ENCODE data around the gene HK1.
"Not testable (repeated sequence)": the region's sequence is repeated elsewhere in the genome, so short reads cannot be mapped to it uniquely, and the experiment has no call there.

Gene HK1

DNA sequence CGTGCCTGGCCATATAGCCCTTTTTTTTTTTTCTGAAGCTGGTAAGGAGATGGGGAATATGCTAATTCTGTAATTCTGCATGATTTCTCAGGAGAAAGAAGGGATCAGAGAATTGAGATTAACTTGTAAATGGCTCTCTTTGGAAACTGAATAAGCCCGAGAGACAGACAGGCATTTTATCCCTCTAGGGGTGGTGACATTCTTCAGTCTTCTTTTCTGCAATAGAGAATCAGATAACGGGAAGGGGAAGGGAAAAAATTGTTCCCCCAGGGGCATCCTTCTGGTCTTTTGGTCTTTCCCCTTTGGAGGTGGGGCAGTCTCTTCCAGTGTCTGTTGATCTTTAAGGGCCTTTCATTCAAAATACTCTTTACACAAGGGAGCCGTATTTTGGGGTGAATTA lies 34.2 kb downstream of the HK1 start:
- DNase-seq, result no peak

DNA sequence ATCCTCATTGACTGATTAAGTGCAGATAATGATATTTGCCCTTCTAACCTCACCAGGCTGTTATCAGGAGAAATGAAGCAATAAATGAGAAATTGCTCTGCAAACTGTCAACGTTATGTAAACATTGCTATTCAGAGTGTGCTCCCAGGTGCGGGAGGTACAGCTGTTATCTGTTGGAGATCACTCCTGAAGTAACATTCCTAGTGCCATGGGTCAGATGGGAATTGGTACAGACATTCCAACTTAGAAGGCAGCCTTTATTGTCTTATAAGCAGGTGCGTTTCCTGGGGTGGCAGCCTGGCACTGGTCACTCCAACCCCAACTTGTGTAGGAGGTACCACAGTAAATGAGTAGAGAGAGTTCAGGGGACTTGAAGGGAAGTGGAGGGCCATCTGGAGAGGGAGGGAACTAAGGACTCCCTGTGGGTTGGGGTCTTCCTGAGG lies 36.8 kb downstream of the HK1 start:
- DNase-seq, result no peak

DNA sequence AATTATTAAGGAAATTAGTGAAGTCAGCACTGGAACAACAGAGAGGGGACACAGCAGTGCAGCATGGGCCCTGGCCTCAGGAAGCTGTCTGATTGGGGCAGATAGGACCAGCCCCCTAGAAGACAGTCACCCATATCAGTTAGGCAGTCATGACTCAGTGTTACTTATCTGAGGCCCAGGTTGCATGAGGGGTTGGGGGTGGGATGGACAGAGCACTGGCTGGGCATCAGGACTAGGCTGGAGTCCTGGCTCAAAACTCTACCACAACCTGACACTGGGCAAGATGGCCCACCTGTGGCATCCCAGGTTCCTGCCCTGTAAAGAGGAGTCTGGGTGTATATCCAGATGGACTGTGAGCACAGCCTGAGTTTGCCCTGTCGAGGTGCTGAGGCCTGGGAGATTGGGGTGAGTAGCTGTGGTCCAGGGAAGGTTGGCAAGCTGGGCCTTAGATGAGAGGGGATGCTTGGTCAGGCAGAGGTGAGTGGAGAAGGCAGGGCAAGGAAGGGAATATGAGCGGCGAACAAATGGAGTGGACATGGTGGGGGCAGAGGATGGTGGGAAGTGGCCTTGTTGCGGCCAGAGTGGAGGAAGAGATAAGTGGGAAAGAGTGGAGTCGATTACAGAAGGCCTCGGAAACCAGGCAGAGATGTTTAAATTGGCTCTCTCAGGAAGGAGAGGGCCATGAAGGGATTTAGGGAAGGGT lies 37.5 kb downstream of the HK1 start:
- no peak for DNase-seq

DNA sequence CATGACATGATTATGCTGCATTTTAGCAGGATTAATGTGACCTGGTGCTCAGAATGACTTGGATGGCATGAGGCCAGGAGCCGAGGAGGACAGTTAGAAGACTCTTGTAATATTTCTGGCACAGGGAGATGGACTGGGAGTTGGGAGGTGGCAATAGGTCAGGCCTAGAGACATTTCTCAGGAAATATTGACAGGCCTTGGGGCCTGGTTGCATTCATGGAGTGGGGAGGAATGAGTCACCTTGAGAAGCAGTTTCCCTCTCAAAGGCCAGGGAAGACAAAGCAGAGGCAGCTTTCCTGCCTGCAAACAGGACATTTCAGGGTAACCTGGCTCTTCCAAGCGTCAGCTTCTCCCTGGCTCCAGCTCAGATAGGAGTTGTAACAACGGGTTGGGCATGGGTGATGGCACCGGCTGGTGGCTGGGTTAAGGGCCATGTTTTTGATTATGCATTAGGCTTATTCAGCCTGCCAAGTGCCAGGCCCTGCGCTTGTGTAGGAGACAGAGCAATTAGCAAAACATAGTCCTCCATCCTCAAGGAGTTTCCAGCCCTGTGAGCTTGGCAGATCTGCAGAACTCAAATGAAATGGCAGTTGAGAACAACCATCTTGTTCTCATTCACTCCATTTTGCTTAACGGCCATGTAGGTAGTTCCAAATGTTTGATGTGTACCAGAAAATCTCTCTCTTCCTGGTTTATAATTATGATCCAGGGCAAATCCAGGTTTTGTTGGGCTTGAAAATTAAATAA lies 38.2 kb downstream of the HK1 start:
- no peak for DNase-seq

DNA sequence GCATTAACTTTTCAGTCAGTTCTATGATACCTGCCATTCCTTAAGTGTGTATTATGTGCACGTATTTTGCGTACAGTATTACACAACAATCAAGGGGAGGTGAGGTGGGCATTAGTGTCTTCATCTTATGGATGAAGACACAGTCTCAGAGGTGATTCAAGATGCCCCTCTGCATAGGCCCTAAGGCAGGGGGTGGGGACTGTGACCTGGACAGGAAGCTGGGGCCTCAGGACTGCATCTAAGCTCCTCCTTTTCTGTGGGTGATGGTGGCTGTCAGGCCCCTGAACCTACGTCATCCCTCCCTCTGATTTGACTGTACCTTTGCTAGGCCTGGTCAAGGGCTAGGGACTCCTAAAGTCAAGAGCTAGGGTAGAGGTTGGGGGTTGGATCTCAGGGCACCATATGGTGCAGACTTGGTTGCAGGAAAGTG lies 38.9 kb downstream of the HK1 start:
- no peak for DNase-seq

DNA sequence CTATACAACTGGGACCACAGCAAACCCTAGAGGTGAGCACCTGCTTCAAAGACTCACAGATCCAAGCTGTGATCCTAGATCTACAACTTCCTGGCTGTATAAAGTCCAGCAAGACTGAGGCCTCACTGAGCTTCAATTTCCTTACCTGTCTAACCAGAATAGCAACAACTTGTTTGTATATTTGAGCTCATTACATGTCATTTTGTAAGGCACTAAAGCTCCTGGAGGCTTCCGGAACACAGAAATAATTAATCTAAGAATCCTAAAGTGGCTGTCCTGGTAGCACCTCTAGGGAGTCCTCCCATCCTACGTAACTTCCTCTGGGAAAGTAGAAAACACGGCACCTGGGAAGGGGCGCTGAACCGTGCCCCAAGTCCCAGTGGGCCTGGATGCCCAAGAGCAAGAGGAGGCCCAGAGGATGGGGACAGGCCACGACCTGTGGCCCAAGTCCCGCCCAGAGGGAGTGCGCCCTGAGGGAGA lies 39.4 kb downstream of the HK1 start:
- DNase-seq, result no peak

DNA sequence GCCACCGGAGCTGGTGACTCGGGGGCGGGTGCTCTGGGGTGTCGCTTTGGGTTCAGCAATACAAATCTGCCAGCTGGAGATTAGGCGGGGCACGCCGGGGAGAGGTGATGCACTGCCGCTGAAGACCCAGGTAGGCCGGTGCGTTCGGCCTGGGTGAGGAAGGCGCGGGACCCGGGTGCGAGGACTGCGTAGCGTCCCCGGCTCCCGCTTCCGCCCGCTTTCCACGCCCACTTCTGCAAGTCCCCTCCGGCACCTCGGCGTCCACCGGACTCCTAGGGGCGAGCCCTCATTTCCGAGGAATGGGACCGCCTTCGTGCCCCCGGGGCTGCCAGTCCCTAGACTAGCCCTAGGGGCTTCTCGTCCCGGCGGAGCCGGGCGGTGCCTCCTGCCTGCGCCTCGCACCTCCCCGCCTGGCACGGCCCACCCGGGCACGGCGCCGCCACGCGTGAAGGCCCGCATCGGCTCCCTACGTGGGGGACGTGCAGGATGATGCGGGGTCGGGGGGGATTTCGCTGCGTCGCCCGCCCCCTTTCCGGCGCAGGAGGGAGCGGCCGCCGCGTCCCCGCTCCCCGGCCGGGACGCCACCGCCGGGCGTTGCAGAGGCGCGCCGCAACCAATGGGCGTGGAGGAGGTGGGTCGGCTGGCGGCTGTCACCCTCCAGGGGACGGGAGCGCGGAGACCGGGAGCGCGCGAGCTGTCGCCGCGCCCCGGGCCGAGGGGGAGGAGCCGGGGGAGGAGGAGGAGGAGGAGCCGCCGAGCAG lies 40.0 kb downstream of the HK1 start:
- DNase-seq, result peak; percentile 87

DNA sequence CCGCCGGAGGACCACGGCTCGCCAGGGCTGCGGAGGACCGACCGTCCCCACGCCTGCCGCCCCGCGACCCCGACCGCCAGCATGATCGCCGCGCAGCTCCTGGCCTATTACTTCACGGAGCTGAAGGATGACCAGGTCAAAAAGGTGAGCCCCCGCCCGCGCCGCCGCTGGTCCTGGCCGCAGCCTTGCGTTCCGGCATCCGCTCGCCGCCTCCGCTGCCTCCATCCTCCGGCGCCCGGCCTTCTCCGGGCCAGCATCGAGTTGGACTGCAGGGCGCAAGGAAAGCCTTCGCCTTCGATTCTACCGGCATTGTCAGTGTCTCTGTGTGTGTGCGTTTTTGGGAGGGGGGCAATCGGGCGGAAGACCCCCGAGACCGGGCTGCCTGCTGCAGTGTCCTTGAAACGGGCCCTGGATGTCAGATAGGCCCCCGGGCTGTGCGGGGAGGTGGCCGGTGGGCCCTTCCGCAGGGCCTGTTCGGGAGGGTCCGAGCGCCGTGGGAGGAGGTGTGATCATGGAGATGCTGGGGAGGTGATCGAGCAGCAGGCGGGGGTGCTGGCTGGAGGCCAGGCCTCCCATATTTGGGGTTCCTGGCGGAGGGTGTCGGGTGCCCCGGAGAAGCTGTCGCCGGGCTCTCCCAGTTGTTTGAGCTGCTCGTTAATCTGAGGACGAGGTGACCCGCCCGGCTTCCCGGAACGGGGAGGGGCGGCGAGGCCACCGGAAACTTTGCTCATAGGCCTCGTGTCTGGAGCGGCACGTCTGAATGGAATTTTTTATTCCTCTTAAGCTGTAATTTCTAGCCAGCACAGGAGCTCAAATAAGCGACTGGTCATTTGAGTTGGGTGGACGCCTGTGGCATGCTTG lies 40.8 kb downstream of the HK1 start:
- DNase-seq, result peak; percentile 74

DNA sequence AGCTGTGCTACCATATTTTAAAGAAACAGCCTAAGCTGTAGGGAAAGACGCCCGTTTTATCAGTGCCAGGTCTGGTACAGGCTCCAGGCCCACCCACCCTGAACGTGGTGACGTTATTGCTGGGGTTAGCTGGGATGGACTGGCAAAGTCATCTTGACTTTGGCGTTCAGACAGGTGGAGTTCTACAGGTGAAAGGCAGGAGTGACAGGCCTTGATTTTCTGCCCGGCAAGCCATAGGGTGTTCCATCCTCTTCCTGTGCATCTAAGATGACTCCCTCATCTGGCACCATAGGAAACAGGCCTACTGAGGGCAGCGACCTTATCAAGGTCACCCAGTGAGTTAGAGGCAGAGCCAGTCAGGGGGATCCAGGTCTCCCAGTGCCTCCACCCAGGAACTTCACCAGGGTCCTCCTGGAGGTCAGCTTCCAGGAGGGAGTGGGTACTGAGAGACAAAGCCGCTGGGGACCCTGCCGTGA lies 41.6 kb downstream of the HK1 start:
- no peak for DNase-seq

DNA sequence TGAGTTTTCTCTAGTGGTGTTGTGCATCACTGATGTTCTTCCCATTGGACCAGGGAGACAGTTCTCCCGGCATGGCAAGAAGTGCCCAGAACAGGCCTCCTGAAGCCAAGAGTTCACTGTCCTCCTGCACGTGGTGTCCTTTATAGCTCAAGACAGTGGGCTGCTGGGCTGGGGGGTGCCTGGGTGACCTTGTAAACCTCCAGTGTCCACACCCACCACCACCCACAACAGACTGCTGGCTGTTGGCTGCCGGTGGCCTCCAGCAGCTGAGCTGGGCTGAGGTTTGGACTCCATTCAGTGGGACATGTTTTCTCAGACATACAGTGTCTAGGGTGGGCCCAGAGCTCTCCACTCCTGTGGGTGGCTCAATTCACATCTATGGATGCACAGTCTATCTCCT lies 42.2 kb downstream of the HK1 start:
- DNase-seq, result no peak

DNA sequence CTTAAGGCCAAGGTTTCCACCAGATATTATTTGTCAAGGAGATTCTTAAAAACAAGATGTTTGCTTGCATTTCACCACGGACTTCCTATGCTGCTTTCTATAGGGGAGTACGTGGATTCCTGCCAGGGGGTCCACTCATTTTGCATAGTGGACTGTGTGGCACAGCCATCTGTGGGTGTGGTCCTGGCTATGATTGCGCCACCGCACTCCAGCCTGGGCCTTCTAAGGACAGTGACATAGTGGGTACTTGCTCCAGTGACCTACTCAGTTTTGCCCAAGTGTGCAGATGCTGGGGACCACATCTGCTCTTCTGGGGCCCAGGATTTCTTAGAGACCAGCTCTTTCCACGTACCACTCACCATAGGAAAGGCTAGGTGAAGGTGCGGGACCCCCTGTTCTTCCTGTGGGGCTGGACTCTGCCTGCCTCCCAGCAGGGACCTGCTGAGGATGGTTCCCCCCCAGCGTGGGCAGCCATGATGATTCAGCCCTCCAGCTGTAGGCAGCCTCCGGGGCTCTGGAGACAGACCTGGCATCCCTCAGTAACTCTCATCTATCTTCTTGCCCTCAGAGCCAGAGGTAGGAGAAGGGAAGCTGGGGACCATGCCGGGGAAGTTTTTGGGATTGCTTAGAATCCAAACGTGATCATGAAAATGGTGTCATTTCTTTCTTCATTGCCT lies 42.9 kb downstream of the HK1 start:
- DNase-seq, result no peak

DNA sequence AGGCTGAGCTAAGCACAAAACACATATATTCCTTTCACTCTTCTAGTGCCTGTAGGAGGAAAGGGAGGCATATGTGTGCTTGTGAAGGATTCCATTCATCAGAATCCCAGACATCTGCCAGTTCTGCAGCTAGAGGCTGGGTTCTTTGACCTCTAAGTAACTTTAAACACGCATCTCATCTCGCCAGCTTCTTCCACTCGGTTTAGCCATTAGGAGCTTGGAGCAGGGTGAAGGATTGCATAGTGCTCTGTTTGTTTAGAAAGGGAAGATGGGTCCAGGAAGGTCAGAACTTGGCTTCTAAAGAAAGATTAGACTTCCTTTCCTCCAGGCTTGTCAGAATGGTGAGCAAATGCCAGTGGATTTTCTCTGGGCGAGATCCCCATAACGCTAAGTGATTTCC lies 43.6 kb downstream of the HK1 start:
- DNase-seq, result no peak

DNA sequence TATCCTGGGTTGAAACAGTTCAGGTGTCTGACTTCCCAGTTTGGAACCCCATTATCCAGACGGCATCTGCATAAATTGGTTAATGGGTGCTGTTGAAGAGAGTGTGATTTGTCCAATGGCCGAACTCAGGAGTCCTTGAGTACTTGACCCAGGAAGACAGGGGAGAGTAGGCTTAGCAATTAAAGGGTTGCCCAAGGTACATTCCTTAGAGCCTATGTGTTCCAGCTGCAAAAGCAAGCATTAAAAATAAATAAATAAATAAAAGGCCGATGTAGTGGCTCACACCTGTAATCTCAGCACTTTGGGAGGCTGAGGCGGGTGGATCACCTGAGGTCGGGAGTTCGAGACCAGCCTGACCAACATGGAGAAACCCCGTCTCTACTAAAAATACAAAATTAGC lies 44.0 kb downstream of the HK1 start:
- not testable (repeated sequence) for DNase-seq

DNA sequence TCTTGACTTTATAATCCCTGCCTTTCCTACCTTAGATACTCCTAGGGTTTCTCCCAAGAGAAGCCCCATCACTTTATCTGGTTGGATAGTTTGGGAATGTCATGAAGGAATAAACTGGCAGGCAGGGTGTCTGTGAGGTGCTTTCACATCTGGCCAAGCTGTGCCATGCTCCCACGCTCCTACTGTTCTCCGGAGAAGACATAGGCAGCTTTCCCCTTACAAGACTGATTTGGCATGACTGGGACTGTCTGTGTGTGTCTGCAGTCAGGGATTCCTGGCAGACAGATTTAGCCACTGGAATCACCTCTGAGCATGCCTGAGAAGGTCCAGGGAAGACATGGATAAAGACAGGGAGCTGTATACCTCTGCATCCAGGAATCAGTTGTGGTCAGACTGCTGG lies 45.3 kb downstream of the HK1 start:
- no peak for DNase-seq

DNA sequence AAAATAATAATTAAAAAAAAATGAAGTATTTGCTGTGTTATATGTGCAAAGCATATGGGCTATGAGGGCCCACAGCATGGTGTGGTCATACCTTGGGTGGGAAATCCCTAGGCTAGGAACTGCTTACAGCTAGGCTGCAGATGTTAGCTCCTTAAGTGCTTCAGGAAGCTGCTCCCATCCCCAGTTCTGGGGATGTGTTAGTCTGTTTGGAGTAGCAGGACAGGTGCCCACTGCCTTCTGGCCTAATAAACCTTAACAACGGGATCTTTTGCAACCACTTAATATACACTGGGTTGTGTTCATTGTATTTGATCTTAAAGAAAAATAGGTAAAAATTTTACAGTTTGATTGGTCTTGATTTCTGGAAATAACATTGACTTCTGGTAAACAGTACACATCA lies 46.3 kb downstream of the HK1 start:
- no peak for DNase-seq

DNA sequence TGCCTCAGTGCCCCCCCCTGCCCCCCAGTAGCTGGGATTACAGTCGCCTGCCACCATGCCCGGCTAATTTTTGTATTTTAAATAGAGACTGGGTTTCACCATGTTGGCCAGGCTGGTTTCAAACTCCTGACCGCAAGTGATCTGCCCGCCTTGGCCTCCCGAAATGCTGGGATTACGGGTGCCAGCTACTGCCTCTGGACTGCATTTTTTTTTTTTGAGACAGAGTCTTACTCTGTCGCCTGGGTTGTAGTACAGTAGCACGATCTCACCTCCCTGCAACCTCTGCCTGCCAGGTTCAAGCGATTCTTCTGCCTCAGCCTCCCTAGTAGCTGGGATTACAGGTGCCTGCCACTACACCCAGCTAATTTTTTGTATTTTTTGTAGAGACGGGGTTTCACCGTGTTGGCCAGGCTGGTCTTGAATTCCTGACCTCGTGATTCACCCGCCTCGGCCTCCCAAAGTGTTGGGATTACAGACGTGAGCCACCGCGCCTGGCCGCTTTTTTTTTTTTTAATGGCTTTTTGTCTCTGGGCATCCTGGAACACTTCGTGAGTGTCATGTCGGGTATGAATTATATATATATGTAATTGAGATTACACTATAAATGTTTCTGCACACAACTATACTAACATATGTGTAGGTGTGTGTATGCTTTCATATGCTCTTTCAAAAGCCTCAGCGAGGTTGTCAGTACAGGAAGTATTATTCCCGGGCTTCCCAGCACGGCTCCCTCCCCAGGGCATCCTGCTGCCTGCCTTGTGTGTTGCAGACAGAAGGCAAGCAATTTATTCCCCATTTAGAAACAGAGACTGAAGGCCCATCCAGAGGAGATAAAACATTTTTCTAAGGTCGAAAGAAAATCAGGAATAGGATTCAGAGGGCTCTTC lies 47.6 kb downstream of the HK1 start:
- not testable (repeated sequence) for DNase-seq

DNA sequence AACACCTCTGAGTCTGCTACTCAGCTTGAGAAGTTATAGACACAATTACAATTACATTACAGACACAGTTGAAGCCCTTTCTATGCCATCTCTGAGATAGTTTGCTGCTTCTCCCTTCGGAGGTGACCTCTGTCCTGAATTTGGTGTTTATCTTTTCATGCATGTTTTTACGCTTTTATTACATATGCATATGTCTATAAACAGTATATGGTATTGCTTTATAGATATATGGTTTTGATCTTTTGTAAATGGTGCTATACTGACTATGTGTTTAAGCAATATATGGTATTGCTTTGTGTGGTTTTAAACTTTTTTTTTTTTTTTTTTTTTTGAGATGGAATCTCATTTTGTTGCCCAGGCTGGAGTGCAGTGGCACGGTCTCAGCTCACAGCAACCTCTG lies 48.4 kb downstream of the HK1 start:
- DNase-seq, result no peak

DNA sequence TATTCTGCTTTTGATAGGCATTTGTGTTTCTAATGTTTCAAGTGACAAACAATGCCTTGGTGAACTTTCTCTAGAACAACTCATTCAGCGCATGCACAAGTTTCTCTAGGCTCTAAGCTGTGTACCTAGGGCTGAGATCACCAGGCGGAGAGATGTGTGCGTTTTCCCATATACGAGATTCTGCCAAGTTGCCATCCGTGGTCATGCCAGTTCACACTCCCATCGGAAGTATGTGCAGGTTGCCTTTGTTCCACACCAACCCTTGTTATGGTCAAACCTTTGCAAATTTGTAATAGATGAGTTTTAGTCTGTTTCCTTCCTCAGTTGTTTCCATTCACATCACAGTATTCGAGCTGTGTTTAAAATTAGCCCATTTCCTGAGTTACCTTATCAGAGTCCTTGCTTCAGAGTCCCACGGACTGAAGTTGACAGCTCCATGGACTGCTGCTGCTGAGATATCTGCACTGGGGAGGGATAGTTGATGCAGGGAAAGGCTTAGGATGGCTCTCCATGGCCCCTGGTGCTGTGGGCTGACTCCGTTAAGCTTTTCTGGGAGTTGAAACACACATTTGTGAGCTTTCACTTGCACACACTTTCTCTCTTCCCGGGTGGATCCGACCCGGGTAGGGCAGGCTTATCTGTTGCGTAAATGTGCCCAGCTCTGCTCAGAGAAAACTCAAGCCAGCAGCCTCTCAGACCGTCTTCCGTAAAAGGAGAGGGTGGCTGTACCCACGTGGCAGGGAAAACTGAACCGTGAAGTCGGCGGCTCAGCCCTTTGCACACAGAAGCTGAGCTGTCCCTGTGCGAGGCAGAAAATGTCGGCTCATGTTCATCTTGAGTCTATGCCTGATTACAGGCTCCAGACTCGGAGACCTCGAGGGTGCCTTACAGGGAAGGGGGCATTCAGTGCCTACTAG lies 49.4 kb downstream of the HK1 start:
- no peak for DNase-seq

DNA sequence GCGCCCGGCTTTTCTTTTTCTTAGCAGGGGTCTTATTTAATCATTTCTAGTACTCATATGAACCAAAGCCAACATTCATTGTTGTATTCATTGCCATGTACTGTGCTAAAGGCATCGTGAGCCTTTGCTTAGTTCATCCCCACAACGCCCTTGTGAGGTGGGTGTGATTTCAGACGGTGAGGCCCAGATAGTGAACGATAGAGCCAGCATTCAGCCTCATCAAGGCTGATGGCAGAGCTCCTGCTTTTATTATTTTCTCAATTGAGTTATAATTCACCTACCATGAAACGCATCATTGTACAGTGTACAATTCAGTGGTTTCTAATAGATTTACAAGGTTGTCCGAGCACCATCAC lies 50.1 kb downstream of the HK1 start:
- DNase-seq, result no peak

DNA sequence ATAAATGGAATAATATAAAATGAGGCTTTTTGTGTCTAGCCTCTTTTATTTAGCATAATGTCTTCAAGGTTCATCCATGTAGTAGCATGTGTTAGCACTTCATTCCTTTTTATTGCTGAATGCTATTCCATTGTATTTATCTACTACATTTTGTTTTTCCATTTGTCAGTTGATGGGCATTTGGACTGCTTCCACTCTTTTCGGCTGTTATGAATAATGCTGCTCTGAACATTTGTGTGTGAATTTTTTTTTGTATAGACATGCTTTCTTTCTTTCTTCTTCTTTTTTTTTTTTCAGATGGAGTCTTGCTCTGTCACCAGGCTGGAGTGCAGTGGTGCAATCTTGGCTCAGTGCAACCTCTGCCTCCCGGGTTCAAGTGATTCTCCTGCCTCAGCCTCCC lies 50.6 kb downstream of the HK1 start:
- not testable (repeated sequence) for DNase-seq

Data from activated effector memory CD4-positive, alpha-beta T cell treated with Interleukin-2 at 50 U/mL for 16 hours (primary cell).